Stimulated activated CD4-positive, alpha-beta T cell treated with anti-CD3 and anti-CD28 coated beads, Interleukin-15, amount 100 ng/mL, for 1 hour (primary cell): ENCODE data around the gene TBC1D1.
"Not testable (repeated sequence)": the region's sequence is repeated elsewhere in the genome, so short reads cannot be mapped to it uniquely, and the experiment has no call there.

Experiments used
- DNase-seq, 2 donors: peaks; one replicate each; pipeline ENCODE4 v3.0.0-alpha.2; 2020; ENCODE audit warnings: low read depth in 1 of 2, low spot score in 1 of 2

The TBC1D1 gene

DNA sequence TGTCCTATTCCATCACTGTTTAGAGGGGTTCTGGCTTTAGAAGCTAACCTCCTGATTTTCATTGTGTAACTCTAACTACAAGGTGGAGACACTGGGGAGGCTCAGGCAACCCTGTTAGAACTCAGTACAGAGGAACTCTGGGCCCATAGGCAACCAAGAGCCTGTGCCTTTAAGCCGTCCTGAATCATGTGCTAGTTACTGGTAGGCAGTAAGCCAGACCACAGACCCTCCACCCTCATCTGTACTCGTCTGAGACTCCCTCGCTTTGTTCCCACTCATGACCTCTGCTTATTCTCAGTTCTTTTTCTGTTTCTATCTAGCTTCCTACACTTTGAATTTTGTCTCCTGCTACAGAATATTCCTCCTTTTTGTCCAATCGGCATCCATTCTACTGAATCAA is 31.4 kb downstream of the TBC1D1 start:
- DNase-seq, result no peak

DNA sequence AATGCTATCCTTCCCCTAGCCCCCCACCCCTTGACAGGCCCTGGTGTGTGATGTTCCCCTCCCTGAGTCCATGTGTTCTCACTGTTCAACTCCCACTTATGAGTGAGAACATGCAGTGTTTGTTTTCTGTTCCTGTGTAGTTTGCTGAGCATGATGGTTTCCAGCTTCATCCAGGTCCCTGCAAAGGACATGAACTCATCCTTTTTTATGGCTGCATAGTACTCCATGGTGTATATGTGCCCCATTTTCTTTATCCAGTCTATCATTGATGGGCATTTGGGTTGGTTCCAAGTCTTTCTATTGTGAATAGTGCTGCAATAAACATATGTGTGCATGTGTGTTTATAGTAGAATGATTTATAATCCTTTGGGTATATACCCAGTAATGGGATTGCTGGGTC is 32.2 kb downstream of the TBC1D1 start:
- DNase-seq, result not testable (repeated sequence)

DNA sequence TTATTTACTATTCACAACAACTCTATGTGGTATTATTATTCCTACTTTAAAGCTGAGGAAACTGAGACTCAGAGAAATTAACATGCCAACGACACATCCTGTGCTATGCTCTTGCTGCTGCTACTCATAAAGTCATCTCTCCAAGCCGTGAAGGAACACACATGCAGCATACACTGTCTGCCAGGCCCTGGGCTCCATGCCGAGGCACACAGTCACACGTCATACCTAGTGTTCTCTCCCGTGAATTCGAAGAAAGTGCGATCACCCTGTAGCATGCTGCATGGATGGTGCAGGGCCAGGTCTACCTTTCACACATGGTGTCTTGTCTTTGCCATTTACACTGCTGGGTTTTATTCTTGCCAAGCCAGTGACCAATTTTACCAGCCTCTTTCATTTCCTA is 34.1 kb downstream of the TBC1D1 start:
- DNase-seq, result no peak

DNA sequence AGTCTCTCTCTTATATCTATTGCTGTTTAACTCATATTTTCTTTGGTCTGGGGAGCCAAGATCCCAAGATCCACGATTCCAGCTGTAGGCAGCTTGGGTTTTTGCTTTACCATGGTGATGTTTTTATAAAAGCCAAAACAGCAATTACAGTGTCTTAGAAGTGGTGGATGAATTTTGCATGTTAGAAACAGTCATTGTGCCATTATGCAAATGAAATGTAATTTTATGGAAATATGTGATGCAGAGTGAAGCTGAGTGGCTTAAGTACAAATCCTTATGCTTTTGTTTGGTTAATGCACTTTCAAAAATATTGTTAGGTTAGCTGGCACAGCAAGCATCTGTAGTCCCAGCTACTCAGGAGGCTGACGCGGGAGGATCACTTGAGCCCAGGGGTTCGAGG is 36.5 kb downstream of the TBC1D1 start:
- DNase-seq, result no peak

DNA sequence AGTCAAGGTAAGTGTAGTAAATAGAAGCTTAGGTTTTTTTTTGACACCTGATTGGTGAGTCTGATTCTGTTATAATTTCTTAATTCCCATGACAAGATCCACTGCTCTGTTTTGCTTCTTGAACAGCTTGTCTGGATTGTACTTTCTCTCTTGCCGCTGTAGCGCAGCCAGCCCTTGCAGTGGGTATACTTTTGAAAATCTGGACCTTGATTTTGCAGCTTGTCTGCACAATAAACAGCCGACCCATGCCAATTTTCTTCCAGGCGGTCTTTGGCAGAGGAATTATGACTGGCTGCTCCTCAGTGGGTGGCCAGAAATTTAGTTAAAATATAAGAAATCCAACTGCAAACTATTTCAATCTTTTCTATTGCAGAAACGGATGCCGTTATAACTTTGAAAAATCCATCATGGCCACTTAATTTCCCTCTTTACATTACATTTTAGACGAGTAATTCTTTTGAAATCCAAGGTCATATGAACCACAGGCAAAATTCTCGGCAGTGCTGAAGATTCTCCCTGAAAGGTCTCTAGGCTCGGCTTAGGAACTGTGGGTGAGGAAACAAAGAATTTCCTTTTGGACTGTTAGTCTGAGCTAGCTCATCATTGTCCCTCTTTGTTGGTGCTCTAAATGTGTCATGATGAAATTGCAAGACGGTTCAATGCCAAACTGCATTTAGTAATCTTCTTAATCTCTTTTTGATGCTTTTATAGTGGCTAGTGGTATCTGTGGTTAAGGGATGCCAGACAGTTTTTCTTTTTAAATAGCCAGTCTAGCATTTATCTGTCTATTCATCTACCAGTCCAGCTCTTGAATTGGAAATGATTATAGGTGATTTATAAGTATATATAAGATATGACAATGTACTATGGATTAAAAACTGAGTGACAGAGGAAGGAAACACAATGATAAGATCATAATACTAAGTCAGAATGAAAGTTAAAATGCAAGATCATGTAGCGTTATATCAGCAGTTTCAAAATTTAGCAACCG is 37.8 kb downstream of the TBC1D1 start:
- no peak for DNase-seq

DNA sequence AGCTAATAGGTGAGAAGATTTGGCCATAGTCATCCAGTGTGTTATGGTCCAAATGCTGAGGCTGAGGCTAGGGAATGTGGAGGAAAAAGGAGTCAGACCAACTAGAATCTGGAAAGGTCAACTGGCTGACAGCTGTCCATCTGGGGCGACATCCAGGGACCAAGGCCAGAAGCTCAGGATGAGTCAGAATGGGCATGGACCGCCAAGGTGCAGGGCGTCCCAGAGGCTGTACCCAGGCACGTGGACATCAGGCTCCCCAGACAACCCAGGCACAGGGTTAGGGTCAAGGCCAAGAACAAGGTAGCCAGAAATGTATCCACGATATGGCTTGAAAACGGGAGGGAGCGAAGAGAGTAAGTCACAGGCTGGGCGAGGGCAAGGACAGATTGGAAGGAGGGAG is 43.2 kb downstream of the TBC1D1 start:
- DNase-seq, result no peak

DNA sequence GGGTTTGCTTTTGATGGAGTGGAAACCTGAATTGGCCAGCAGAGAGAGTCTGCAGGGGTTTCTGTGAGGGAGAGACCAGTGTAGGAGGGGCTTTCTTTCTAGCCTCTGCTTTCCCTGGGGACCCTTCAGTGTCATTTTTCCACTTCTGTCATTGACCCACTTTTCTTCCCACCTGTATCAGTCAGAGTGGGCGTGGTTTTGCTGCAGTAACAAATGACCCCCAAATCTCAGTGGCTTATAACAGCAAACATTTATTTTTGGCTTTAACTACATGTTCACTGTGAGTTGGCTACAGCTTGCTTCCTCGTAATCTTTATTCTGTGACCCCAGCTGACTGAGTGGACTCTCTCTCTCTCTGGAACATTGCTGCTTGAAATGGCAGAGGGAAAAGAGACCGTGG is 43.7 kb downstream of the TBC1D1 start:
- no peak for DNase-seq

DNA sequence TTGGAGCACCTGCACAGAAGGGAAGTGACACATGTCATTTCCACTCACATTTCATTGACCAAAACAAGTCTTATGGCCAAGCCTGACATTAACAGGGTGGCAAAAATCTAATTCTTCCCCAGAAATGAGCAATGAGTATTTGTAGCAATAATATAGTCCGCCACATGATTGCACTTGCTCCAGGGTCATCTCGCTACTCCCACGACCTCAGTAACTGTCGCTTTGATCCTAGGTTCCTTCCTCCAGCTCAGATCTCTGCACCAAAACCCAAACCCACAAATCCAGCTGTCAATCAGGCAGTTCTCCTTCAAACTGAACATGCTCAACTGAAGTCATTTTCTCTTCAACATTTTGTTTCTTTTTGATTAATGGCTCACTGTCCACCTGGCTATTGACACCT is 44.1 kb downstream of the TBC1D1 start:
- DNase-seq, result no peak

DNA sequence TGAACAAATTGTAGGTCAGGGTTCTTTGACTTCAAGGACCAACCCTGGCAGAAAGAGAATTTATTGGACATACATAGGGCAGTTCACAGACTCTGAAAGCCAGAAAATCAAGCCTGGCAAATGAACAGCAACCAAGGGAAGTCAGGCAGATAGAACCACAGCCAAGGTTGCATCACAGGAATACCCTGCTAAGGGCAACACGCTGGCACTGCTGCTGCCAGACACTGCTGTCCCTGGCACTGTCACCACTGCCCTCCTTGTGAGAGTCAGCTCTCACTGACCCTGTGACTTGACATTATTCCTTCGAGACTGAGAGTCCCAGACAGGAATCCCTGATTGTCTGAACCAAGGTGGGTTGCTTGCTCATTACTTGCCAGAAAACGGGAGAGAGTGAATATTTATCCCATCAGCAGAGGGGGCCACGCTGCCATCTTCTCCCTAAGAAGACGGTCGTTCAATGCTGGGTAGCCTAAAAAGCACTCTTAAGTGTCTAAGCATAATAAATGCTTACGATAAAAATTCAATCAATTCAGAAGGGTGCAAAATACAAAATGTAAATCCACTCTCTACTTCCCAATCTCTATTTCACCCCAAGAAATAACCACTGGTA is 46.1 kb downstream of the TBC1D1 start:
- no peak for DNase-seq

DNA sequence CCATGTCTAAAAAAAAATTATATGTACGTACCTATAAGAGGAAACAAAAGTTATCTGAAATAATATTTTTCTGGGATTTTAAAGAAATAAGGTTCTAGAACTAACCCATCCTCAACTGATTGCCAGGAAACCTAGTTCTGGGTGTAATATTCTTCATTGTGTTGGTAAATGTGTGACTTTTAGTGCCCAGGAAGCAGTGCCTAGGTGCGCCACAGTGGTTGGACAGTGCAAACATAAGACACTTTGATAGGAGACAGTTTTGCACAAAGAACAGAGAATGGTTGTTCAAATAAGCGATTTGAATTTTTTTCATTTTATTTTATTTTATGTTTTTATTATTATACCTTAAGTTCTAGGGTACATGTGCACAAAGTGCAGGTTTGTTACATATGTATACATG is 47.3 kb downstream of the TBC1D1 start:
- no peak for DNase-seq

DNA sequence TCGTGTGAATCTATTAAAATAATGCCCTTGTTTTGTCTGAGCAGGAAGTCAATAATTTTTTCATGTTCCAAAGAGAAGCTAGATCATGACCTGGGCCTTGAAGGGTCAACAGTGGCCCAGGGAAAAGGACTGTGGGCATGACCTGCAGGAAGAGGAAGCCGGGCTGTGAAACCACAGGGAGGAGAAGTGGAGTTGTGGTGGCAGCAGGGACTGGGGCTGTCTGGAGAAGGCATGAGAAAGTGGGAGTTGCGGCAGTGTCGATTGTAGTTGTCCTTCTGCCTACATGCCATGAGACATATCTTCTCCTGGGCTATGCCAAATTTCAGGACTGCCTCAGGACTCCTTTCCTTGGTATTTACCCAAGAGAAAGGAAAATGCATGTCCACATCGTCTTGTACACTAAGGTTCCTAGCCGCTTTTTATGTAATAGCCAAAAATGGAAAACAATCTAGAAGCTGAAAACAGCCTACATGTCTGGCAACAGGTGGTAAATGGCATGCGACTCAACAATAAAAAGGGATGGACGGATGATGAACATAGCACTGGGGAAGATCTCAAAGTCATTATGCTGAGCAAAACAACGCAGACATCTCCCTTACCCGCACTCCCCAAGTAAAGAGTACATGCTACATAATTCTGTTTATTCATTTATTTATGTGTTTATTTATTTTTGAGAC is 55.8 kb downstream of the TBC1D1 start:
- no peak for DNase-seq

DNA sequence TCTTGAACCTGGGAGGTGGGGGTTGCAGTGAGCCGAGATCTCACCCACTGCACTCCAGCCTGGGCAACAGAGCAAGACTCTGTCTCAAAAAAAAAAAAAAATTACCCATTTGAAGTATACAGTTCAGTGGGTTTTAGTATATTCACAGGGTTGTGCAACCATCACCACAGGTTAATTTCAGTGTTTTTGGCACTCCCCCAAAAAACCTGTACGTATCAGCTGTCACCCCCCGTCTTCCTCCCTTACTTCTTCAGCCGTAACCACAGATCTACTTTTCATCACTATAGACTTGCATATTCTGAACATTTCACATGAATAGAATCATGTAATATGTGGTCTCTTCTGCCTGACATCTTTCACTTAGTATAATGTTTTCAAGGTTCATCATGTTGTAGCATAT is 57.7 kb downstream of the TBC1D1 start:
- DNase-seq, result no peak

DNA sequence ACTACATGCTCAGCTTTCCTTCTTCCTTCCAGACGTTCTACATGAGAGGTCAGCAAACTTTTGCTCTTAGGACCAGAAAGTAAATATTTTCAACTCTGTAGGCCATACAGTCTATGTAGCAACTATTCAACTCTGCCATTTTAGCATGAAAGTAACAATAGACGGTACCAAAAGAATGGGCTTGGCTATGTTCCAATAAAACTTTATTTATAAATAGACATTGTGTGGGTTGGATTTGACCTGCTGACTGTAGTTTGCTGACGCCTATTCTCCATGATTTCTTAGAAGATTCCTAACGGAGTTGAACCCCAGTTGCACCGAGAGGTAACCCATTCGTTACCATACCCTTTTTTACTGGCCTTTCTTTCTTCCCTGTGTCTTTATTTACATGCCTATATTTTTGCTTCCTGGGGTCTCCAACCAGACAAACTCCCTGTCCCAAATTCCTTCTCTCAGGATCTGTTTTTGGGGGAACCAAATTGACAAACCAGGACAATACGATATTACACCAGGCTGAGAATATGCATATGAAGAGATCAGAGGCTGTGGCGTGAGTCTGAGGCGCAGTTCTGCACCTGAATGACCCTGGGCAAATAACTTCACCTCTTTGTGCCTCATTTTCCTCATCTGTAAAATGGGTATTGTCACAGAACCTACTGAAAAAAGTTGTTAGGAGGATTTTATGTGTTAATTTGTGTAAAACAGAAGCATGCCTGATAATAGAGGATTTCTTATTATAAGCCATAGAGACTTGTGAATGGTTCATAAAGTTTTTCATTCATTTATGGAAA is 58.9 kb downstream of the TBC1D1 start:
- DNase-seq, result no peak

DNA sequence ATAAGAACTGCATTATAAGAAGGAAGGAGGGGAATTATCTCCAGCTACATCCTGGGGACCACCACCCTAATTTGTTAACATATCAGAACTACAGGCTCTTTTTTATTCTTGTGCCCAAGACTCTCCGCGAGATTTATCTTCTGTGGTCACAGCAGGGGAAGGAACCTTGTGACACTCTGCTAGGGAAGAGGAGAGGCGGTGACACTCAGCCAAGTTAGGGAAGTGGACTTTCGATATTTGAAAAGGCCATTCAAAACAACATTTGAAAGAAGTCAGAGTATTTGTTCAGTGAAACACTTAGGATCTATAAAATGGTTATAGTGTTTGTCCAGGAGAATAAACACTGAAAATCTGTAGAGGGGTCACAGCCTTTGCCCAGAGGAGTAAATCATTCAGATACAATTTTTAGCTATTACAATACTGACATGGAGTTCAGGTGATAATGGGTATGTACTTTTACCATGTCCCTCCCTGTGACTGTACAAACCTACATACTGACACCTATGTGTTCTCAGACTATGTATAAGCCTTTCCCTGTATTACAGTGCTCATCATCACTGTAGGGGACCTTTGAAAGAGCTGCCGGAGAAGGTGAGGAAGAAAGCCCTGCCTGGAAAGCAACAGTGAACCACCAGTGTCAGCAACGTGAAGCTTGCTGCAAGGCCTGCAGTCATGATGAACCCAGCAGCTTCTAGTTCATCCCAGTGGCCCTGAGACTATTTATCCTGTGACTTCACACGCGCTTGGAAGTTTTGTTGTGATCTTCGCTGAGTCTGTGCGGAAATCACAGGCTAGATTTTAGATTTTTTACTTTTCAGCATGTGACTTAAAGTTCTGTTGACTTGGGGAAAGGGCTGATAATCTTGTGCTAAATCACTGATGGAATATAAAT is 60.8 kb downstream of the TBC1D1 start:
- DNase-seq, result no peak

DNA sequence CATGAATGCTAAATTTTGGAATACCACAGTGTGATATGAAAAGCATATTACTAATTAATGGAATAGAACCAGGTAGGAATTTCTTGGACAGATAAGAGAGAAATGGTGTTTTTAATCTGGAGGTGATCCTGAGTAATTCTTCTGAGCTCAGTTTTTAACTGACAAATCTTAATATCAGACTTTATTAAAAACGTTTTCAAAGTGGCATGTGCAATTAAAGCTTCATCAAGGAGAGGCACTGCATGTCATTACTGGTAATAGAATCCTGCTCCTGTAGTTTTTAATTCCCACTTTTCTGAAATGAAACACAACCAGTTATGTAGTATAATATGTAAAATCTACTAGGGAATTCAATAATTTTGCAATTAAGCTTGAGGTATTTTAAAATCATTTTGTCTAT is 62.3 kb downstream of the TBC1D1 start:
- no peak for DNase-seq

DNA sequence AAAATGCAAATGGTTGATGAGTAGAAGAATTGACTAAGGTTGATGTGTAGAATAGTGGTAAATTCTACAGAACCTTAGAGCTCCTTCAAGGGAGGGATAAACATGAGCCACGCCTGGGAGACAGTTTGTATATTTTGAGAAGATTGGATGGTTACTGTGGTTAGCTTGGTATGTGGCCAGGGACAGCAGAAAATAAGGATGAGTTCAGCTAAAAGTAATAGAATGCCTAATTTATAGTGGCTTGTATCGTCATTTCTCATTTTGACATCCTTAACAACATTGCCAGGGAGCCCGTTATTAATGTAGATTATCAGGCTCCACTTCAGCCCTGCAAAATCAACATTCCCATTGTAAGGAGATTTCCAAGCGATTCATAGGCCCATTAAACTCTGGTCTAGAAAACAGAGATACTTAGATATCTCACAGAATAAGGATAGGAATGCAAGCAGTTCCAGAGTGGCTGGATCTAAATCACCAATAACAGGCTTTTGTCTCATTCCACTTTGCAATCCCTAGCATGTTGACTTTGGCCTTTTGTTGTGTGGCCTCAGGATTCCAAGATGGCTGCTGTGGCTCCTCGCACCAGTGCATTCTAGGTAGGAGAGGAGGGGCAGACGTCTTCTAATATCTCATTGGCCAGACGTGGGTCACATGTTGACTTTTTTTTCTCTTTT is 62.9 kb downstream of the TBC1D1 start:
- no peak for DNase-seq

DNA sequence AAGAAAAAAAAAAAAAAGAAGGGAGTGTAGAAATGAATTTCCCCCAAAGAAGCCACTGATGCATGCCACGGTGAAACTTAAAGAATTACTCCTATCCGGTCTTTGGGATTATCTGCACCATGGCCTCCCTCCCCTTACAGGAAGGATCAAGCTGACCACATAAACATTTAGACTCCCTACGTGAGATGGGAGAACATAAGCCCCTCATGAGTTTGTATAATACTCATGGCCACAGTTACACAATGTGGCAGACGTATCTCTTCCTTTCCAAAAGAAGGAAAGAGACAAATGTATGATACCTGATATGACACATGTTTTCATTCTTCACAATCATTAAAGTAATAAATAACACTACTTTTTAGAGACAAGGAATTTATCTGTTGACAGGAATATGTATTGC is 66.1 kb downstream of the TBC1D1 start:
- DNase-seq, result no peak

DNA sequence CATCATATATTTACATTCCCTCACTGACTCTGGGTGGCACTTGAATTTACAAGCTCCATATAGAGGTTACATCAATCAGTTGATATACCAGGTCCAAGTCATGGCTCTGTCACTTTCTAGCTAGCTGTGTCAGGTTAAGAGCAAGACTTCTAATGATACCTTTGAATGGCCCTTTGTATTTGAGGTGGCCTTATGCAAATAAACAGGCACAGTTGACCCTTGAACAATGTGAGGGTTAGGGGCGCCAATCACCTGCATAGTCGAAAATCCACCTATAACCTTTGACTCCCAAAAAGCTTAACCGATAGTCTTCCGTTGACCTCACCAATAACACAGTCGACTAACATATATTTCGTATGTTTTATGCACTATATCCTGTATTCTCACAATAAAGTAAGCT is 68.0 kb downstream of the TBC1D1 start:
- no peak for DNase-seq

DNA sequence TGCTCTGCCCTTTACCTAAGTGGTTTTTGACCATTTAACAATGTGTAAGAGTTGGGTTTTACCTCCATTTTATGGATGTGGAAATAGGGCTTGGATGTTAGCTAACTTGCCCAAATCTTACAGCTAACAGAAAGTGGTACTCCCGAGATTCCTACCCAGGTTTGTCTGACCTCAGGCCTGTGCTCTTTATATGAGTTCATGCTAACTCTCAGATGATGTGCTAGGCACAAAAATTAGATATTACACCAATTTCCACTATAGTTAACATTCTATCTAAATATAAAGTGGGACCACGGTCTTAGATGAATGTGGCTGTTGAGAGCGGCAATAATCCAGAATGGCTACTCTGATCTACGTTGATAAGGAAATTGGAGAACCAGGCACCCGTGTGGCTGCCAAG is 69.2 kb downstream of the TBC1D1 start, which contains the start of gene PTTG2:
Gene PTTG2, plus strand, starts transcription at position 301 of the 400 bp plus-strand sequence. Its CDS starts 37 bp downstream, at position 338.
- DNase-seq, result no peak
